ENCODE results near the gene FARS2.

- no peak for TF ChIP-seq CTCF (IDR thresholded peaks at IDR 0.05)
- TF ChIP-seq POLR2AphosphoS5 (IDR thresholded peaks at IDR 0.05): no peak
Observed at GRCh38 chr6:5359417-5359816, 98.1 kb downstream of the FARS2 start.
